NCI-H2196 treated with DMSO at 0.1 percent for 48 hours (cell line): Measurements from ENCODE around the gene IL17RB.
A peak's percentile ranks its signal among the peaks of the same experiment; 100 is the strongest.

ENCODE experiments used
- DNase-seq: peaks from one replicate; lab custom pipeline; 2025; ENCODE audit not compliant: unreplicated experiment; lab: John Stamatoyannopoulos, UW

Gene IL17RB

GRCh38 chr3:53846134-53846850 is at the start of gene IL17RB, which contains the start of gene CHDH:
TSS of gene IL17RB (plus strand) at chr3:53846568. CDS start at chr3:53846589, 21 bp downstream.
TSS of gene CHDH (minus strand) at chr3:53846419. CDS start at chr3:53824008, 22,411 bp downstream.
- peak; percentile 48 for DNase-seq

- no peak for DNase-seq
Observed at GRCh38 chr3:53798144-53798543, 48.2 kb upstream of the IL17RB start.

- DNase-seq, result no peak
Observed at GRCh38 chr3:53799338-53799865, 47.0 kb upstream of the IL17RB start.

GRCh38 chr3:53800041-53800906 is 46.1 kb upstream of the IL17RB start:
- no peak for DNase-seq

GRCh38 chr3:53801319-53801718 is 45.0 kb upstream of the IL17RB start:
- DNase-seq, result no peak

GRCh38 chr3:53802256-53802880 is 44.0 kb upstream of the IL17RB start:
- DNase-seq, result no peak

- DNase-seq, result no peak
Observed at GRCh38 chr3:53803124-53803815, 43.1 kb upstream of the IL17RB start.

- no peak for DNase-seq
Observed at GRCh38 chr3:53803816-53804695, 42.3 kb upstream of the IL17RB start.

GRCh38 chr3:53804697-53805462 is 41.5 kb upstream of the IL17RB start:
- no peak for DNase-seq

- no peak for DNase-seq
Observed at GRCh38 chr3:53805463-53806159, 40.8 kb upstream of the IL17RB start.

- no peak for DNase-seq
Observed at GRCh38 chr3:53806182-53807116, 39.9 kb upstream of the IL17RB start.

- no peak for DNase-seq
Observed at GRCh38 chr3:53807117-53807810, 39.1 kb upstream of the IL17RB start.

GRCh38 chr3:53808496-53808895 is 37.9 kb upstream of the IL17RB start:
- no peak for DNase-seq

- DNase-seq, result no peak
Observed at GRCh38 chr3:53809267-53809666, 37.1 kb upstream of the IL17RB start.

GRCh38 chr3:53809764-53810400 is 36.5 kb upstream of the IL17RB start:
- DNase-seq, result no peak
